Measurements from ENCODE around the gene SCUBE3. TPM values are rescaled to one million over a fixed set of nuclear protein-coding genes. Genes with fewer than 3 reads are reported as not detected.

SCUBE3 gene
- polyA plus RNA-seq, 1 donor from 2014 or later = 7.3 TPM

DNA sequence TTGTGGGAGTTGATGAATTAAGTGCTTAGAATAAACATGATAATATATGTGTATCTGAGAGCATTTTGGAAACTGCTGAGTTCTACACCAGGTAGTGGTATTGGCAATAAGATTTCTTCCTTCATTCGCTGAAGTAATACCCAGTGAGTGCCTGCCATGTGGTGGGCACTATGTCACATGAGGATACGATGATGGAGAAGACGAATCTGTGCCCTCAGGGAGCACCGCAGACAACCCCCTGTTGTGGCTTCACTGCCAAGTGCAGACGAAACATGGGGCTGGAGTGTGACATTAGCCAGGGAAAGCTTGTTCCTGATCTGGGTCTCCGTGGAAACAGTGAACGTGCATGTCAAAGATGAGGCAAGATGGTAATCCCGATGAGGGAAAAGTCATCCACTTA lies 53.7 kb downstream of the SCUBE3 start (continued):
- TF ChIP-seq POLR2AphosphoS5 (IDR thresholded peaks at IDR 0.05) = no peak
- no peak for TF ChIP-seq EZH2 (IDR thresholded peaks at IDR 0.05; ENCODE audit: borderline replicate concordance, insufficient read depth, low read length, poor library complexity, severe bottlenecking)

- Histone ChIP-seq H3K9ac (ENCODE audit: low read length) (no peak overlapping the region), H3K4me2 (ENCODE audit: low read length) (no peak overlapping the region), H3K27ac (ENCODE audit: low read length) (no peak overlapping the region), H3K79me2 (replicated peaks; ENCODE audit: insufficient read depth, low read length) (no peaks in the 10 kb centered on the region), H2AFZ (ENCODE audit: low read depth, low read length) (no peak overlapping the region), H3K4me3 (ENCODE audit: low read length) (no peak overlapping the region), H3K9me3 (ENCODE audit: low read length) (no peaks in the 10 kb centered on the region), H3F3A (ENCODE audit: insufficient read depth, low read length, poor library complexity, severe bottlenecking) (no peaks in the 10 kb centered on the region), H3K36me3 (ENCODE audit: insufficient read depth, low read length) (no peaks in the 10 kb centered on the region), H3K9me2 (ENCODE audit: insufficient read depth, low read length) (no peaks in the 10 kb centered on the region), H3K27me3 (ENCODE audit: insufficient read depth, low read depth, low read length) (no peaks in the 10 kb centered on the region), H4K20me1 (ENCODE audit: insufficient read depth) (no peaks in the 10 kb centered on the region)
- TF ChIP-seq POLR2AphosphoS5 (IDR thresholded peaks at IDR 0.05) (no peak), CTCF (IDR thresholded peaks at IDR 0.05; ENCODE audit: poor library complexity, severe bottlenecking) (no peak), EP300 (conservative IDR thresholded peaks at IDR 0.05; ENCODE audit: poor library complexity, severe bottlenecking) (no peak), TAF1 (IDR thresholded peaks at IDR 0.05; ENCODE audit: low read depth) (no peak), SMC3 (conservative IDR thresholded peaks at IDR 0.05; ENCODE audit: poor library complexity) (no peak), EZH2 (IDR thresholded peaks at IDR 0.05; ENCODE audit: borderline replicate concordance, insufficient read depth, low read length, poor library complexity, severe bottlenecking) (no peak), REST (IDR thresholded peaks at IDR 0.05; ENCODE audit: borderline replicate concordance) (no peak), RAD21 (conservative IDR thresholded peaks at IDR 0.05) (no peak), MXI1 (conservative IDR thresholded peaks at IDR 0.05; ENCODE audit: poor library complexity, severe bottlenecking) (no peak)
Measured at GRCh38 chr6:35267897-35268296, 54.1 kb downstream of the SCUBE3 start.

DNA sequence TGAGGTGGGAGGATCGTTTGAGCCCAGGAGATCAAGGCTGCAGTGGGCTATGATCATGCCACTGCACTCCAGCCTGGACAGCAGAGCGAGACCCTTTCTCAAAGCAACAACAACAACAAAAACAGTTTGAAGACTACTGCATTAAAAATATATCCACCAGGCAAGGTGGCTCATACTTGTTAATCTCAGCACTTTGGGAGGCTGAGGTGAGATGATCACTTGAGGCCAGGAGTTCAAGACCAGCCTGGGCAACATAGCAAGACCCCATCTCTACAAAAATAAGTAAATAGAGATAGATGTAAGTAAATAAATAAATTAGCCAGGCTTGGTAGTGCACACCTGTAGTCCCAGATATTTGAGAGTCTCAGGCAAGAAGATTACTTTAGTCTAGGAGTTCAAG lies 58.2 kb downstream of the SCUBE3 start:
- no peaks in the 10 kb centered on the region for H3F3A ChIP-seq (ENCODE audit: insufficient read depth, low read length, poor library complexity, severe bottlenecking)
- H3K36me3 ChIP-seq (ENCODE audit: insufficient read depth, low read length) = no peaks in the 10 kb centered on the region
- no peak overlapping the region for H3K4me3 ChIP-seq (ENCODE audit: low read length)
- H3K4me2 ChIP-seq (ENCODE audit: low read length) = no peak overlapping the region
- H2AFZ ChIP-seq (ENCODE audit: low read depth, low read length) = no peak overlapping the region
- no peak overlapping the region for H3K9ac ChIP-seq (ENCODE audit: low read length)
- no peak for TF ChIP-seq CTCF (IDR thresholded peaks at IDR 0.05; ENCODE audit: poor library complexity, severe bottlenecking)
- no peak for TF ChIP-seq EP300 (conservative IDR thresholded peaks at IDR 0.05; ENCODE audit: poor library complexity, severe bottlenecking)
- no peak for TF ChIP-seq POLR2AphosphoS5 (IDR thresholded peaks at IDR 0.05)
- no peak for TF ChIP-seq RAD21 (conservative IDR thresholded peaks at IDR 0.05)
- H4K20me1 ChIP-seq (ENCODE audit: insufficient read depth) = no peaks in the 10 kb centered on the region
- H3K9me3 ChIP-seq (ENCODE audit: low read length) = no peaks in the 10 kb centered on the region
- H3K27ac ChIP-seq (ENCODE audit: low read length) = no peak overlapping the region
- H3K9me2 ChIP-seq (ENCODE audit: insufficient read depth, low read length) = no peaks in the 10 kb centered on the region
- H3K27me3 ChIP-seq (ENCODE audit: insufficient read depth, low read depth, low read length) = no peaks in the 10 kb centered on the region
- H3K79me2 ChIP-seq (replicated peaks; ENCODE audit: insufficient read depth, low read length) = no peaks in the 10 kb centered on the region
